Natural killer cell (primary cell): ENCODE measurements around the gene TMEM259. TPM values are rescaled to one million over a fixed set of nuclear protein-coding genes. Genes with fewer than 3 reads are reported as not detected.

Experiments
- ATAC-seq, 3 donors: fragments of 150-1000 bp in 2 of 3; fragments of 200-7000 bp in 1 of 3; cut with Tn5 transposase; 1 replicate in 1 of 3; 2 replicates in 2 of 3; pipeline ENCODE4 v1.10.0; 2021; ENCODE audit warnings: mild to moderate bottlenecking in 2 of 3, moderate library complexity in 2 of 3
- DNase-seq, 2 donors: peaks; one replicate each; pipeline versions ENCODE4 v3.0.0 to v3.0.0-alpha.2; 2013 to 2021; ENCODE audit warnings: mixed read lengths in 1 of 2
- H3K27ac ChIP-seq: one replicate; pipeline ENCODE4 v1.5.1; 2013; ENCODE audit warnings: mild to moderate bottlenecking, low read length
- H3K27me3 ChIP-seq: one replicate; pipeline ENCODE4 v1.6.1; 2013; ENCODE audit warnings: low read length; ENCODE audit not compliant: control insufficient read depth, insufficient read depth
- H3K36me3 ChIP-seq: one replicate; pipeline ENCODE4 v1.6.1; 2013; ENCODE audit warnings: low read length; ENCODE audit not compliant: control insufficient read depth, insufficient read depth
- H3K4me1 ChIP-seq: one replicate; pipeline ENCODE4 v1.6.1; 2013; ENCODE audit warnings: low read length; ENCODE audit not compliant: control insufficient read depth, insufficient read depth
- H3K4me3 ChIP-seq: one replicate; pipeline ENCODE4 v1.5.1; 2013; ENCODE audit warnings: low read length
- H3K9me3 ChIP-seq: one replicate; pipeline ENCODE4 v1.6.1; 2013; ENCODE audit warnings: low read length; ENCODE audit not compliant: control insufficient read depth, insufficient read depth
- H3K27ac Mint-ChIP-seq, 2 donors: one replicate each; pipeline ENCODE4 v1.8.0; 2022; ENCODE audit warnings: mild to moderate bottlenecking in 2 of 2, mixed read lengths in 2 of 2, moderate library complexity in 1 of 2
- H3K27me3 Mint-ChIP-seq, 2 donors: one replicate each; pipeline ENCODE4 v1.8.0; 2022; ENCODE audit warnings: low read depth in 2 of 2, mixed read lengths in 2 of 2
- H3K36me3 Mint-ChIP-seq: one replicate; pipeline ENCODE4 v1.8.0; 2022; ENCODE audit warnings: mixed read lengths
- H3K4me1 Mint-ChIP-seq, 2 donors: one replicate each; pipeline ENCODE4 v1.8.0; 2022; ENCODE audit warnings: mixed read lengths in 2 of 2
- H3K4me3 Mint-ChIP-seq: one replicate; pipeline ENCODE4 v1.8.0; 2022; ENCODE audit warnings: mild to moderate bottlenecking, moderate library complexity, mixed read lengths
- H3K9me3 Mint-ChIP-seq, 2 donors: one replicate each; pipeline ENCODE4 v1.8.0; 2022; ENCODE audit warnings: mixed read lengths in 2 of 2
- WGBS: methylation state at CpG from one replicate; pipeline ENCODE4 v1.1.7; 2013; ENCODE audit warnings: missing lambda C conversion rate; ENCODE audit not compliant: insufficient coverage; 5-methylcytosine and 5-hydroxymethylcytosine counted together
- intact Hi-C: fragments of 100-400 bp; cut with micrococcal nuclease; formaldehyde crosslinking; loops from one replicate; pipeline ENCODE4 v1.14.2; 2022
- total RNA-seq, 4 donors: library from RNA; stranded (reverse); fragments of 120-200 nt in 1 of 4; gene quantifications; one replicate each; pipeline versions ENCODE4 v1.2.3 to v1.2.4, GENCODE V29; 2013 to 2022
- TF ChIP-seq, protein P1 (sequence below): fragments of 200-600 bp; IDR thresholded peaks from one replicate; pipeline ENCODE4 v1.8.0; 2022; ENCODE audit warnings: antibody characterized with exemption

TMEM259 gene
- total RNA-seq, 3 donors from 2014 or later (not counting 1 experiment from before 2014, with no cell fraction given): 310 to 354 (median 317) TPM

DNA sequence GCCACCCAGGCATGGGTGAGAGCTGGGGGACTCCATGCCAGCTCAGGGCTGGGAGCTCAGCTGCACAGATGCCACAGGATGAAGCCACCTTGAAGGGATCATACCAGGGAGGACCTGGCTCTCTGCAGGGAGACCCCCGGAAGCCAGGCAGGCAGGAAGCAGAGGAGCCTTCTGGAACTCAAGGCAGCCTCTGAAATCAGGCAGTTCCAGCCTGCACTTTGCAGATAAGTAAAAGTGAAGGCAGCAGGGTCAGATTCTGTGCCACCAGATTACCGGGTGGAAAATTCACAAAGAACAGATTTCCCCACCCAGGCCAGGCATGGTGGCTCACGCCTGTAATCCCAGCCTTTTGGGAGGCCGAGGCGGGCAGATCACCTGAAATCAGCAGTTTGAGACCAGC, 2.5 kb downstream of the TMEM259 start:
- no peak overlapping the region for H3K27ac ChIP-seq
- ATAC-seq (no peak), DNase-seq (no peak)
- no peak overlapping the region for H3K4me3 ChIP-seq
- no peaks in the 10 kb centered on the region for H3K36me3 Mint-ChIP-seq
- H3K4me1 Mint-ChIP-seq: peaks cover 24 to 54% of the 10 kb centered on the region in 2 donors
- intact Hi-C loops: no loop called here
- H3K27ac Mint-ChIP-seq: peak overlapping the region in 1 of 2 donors; percentile 100
- H3K36me3 ChIP-seq: peaks cover 17% of the 10 kb centered on the region
- TF ChIP-seq, protein P1, sequence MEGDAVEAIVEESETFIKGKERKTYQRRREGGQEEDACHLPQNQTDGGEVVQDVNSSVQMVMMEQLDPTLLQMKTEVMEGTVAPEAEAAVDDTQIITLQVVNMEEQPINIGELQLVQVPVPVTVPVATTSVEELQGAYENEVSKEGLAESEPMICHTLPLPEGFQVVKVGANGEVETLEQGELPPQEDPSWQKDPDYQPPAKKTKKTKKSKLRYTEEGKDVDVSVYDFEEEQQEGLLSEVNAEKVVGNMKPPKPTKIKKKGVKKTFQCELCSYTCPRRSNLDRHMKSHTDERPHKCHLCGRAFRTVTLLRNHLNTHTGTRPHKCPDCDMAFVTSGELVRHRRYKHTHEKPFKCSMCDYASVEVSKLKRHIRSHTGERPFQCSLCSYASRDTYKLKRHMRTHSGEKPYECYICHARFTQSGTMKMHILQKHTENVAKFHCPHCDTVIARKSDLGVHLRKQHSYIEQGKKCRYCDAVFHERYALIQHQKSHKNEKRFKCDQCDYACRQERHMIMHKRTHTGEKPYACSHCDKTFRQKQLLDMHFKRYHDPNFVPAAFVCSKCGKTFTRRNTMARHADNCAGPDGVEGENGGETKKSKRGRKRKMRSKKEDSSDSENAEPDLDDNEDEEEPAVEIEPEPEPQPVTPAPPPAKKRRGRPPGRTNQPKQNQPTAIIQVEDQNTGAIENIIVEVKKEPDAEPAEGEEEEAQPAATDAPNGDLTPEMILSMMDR: no peak
- peaks cover 69% of the 10 kb centered on the region for H3K4me1 ChIP-seq
- H3K27me3 Mint-ChIP-seq: peaks cover 0 to 3% of the 10 kb centered on the region in 2 donors
- no peaks in the 10 kb centered on the region for H3K9me3 ChIP-seq
- no peaks in the 10 kb centered on the region for H3K27me3 ChIP-seq
- no peaks in the 10 kb centered on the region for H3K9me3 Mint-ChIP-seq
- peak overlapping the region; percentile 56 for H3K4me3 Mint-ChIP-seq
- WGBS: 82% methylated on average over 5 of the region's 5 CpGs

GRCh38 chr19:1017906-1018305, 3.0 kb downstream of the TMEM259 start:
- Histone ChIP-seq H3K9me3 (no peaks in the 10 kb centered on the region), H3K4me1 (peaks cover 69% of the 10 kb centered on the region), H3K36me3 (peaks cover 21% of the 10 kb centered on the region), H3K27ac (no peak overlapping the region), H3K27me3 (no peaks in the 10 kb centered on the region), H3K4me3 (no peak overlapping the region)
- TF ChIP-seq, protein P1: no peak
- DNase-seq (no peak), ATAC-seq (no peak)
- H3K9me3 Mint-ChIP-seq: no peaks in the 10 kb centered on the region
- peak overlapping the region; percentile 57 to 84 for H3K27ac Mint-ChIP-seq
- peaks cover 24 to 54% of the 10 kb centered on the region in 2 donors for H3K4me1 Mint-ChIP-seq
- intact Hi-C loops: no loop called here
- WGBS: 96% methylated on average over 9 of the region's 9 CpGs
- H3K4me3 Mint-ChIP-seq: peak overlapping the region; percentile 64
- H3K36me3 Mint-ChIP-seq: no peaks in the 10 kb centered on the region
- H3K27me3 Mint-ChIP-seq: peaks cover 0 to 3% of the 10 kb centered on the region in 2 donors

- H3K9me3 ChIP-seq: no peaks in the 10 kb centered on the region
- no peaks in the 10 kb centered on the region for H3K27me3 ChIP-seq
- H3K27ac Mint-ChIP-seq: peak overlapping the region; percentile 57 to 84
- H3K4me3 ChIP-seq: no peak overlapping the region
- DNase-seq: no peak
- intact Hi-C loops: no loop called here
- H3K9me3 Mint-ChIP-seq: no peaks in the 10 kb centered on the region
- peaks cover 0 to 3% of the 10 kb centered on the region in 2 donors for H3K27me3 Mint-ChIP-seq
- no peak for ATAC-seq
- H3K36me3 Mint-ChIP-seq: no peaks in the 10 kb centered on the region
- 69% methylated on average over 24 of the region's 24 CpGs for WGBS
- H3K4me1 ChIP-seq: peaks cover 67% of the 10 kb centered on the region
- H3K4me1 Mint-ChIP-seq: peaks cover 24 to 54% of the 10 kb centered on the region in 2 donors
- TF ChIP-seq, protein P1: no peak
- peaks cover 26% of the 10 kb centered on the region for H3K36me3 ChIP-seq
- peak overlapping the region; percentile 64 for H3K4me3 Mint-ChIP-seq
- no peak overlapping the region for H3K27ac ChIP-seq
Observed at GRCh38 chr19:1017115-1017905, 3.6 kb downstream of the TMEM259 start.
